Measurements from ENCODE around the gene TMEM175.

TMEM175 gene

GRCh38 chr4:989722-990471 lies 57.6 kb downstream of the TMEM175 start:
- DNase-seq (ENCODE audit: low spot score in 2 of 2) = no peak
- H3K4me1 ChIP-seq = peaks cover 6% of the 10 kb centered on the region
- H3K36me3 ChIP-seq (replicated peaks) = no peaks in the 10 kb centered on the region
- H3K4me3 ChIP-seq = no peak overlapping the region
- no peaks in the 10 kb centered on the region for H3K27me3 ChIP-seq (ENCODE audit: low read depth)
- in situ Hi-C loops (cut with MboI; ENCODE audit: low sequenced_read_pairs) = no loop called here
- H3K9me3 ChIP-seq = no peaks in the 10 kb centered on the region

- H3K4me1 ChIP-seq = peaks cover 6% of the 10 kb centered on the region
- H3K27me3 ChIP-seq (ENCODE audit: low read depth) = peaks cover 6% of the 10 kb centered on the region; the same call in 1 of the 2 replicates
- H3K9me3 ChIP-seq = no peaks in the 10 kb centered on the region
- no peaks in the 10 kb centered on the region for H3K36me3 ChIP-seq (replicated peaks)
- DNase-seq (ENCODE audit: low spot score in 2 of 2) = no peak
- no peak overlapping the region for H3K4me3 ChIP-seq
- in situ Hi-C loops (cut with MboI; ENCODE audit: low sequenced_read_pairs) = no loop called here
Measured at GRCh38 chr4:990746-991367, 58.6 kb downstream of the TMEM175 start.

GRCh38 chr4:991451-992296 lies 59.4 kb downstream of the TMEM175 start:
- Histone ChIP-seq H3K4me3 (no peak overlapping the region), H3K9me3 (no peaks in the 10 kb centered on the region), H3K4me1 (no peaks in the 10 kb centered on the region; the same call in 1 of the 2 replicates), H3K27me3 (ENCODE audit: low read depth) (peaks cover 14% of the 10 kb centered on the region), H3K36me3 (replicated peaks) (no peaks in the 10 kb centered on the region)
- DNase-seq (ENCODE audit: low spot score in 2 of 2) = no peak
- in situ Hi-C loops (cut with MboI; ENCODE audit: low sequenced_read_pairs) = no loop called here

GRCh38 chr4:992297-993110 lies 60.2 kb downstream of the TMEM175 start:
- no peaks in the 10 kb centered on the region; the same call in 1 of the 2 replicates for H3K4me1 ChIP-seq
- in situ Hi-C loops (cut with MboI; ENCODE audit: low sequenced_read_pairs) = no loop called here
- no peak for DNase-seq (ENCODE audit: low spot score in 2 of 2)
- no peaks in the 10 kb centered on the region for H3K36me3 ChIP-seq (replicated peaks)
- H3K27me3 ChIP-seq (ENCODE audit: low read depth) = peaks cover 19% of the 10 kb centered on the region
- H3K4me3 ChIP-seq = no peak overlapping the region
- no peaks in the 10 kb centered on the region for H3K9me3 ChIP-seq

- DNase-seq (ENCODE audit: low spot score in 2 of 2) = no peak
- Histone ChIP-seq H3K27me3 (ENCODE audit: low read depth) (peaks cover 28% of the 10 kb centered on the region), H3K4me3 (no peak within 1 kb of the TSS), H3K4me1 (no peaks in the 10 kb centered on the region), H3K9me3 (no peaks in the 10 kb centered on the region), H3K36me3 (replicated peaks) (no peaks in the 10 kb centered on the region)
- in situ Hi-C loops (cut with MboI; ENCODE audit: low sequenced_read_pairs) = no loop called here
Measured at GRCh38 chr4:993111-994029, 61.1 kb downstream of the TMEM175 start, which contains the start of gene SLC26A1. SLC26A1 (minus strand) TSS chr4:993404; CDS start chr4:991703, 1,701 bp downstream.

GRCh38 chr4:995311-996026 lies 63.2 kb downstream of the TMEM175 start:
- Histone ChIP-seq H3K9me3 (no peaks in the 10 kb centered on the region), H3K27me3 (ENCODE audit: low read depth) (peaks cover 32% of the 10 kb centered on the region), H3K4me3 (no peak overlapping the region), H3K4me1 (no peaks in the 10 kb centered on the region), H3K36me3 (replicated peaks) (no peaks in the 10 kb centered on the region)
- DNase-seq (ENCODE audit: low spot score in 2 of 2) = no peak
- in situ Hi-C loops (cut with MboI; ENCODE audit: low sequenced_read_pairs) = no loop called here

DNA sequence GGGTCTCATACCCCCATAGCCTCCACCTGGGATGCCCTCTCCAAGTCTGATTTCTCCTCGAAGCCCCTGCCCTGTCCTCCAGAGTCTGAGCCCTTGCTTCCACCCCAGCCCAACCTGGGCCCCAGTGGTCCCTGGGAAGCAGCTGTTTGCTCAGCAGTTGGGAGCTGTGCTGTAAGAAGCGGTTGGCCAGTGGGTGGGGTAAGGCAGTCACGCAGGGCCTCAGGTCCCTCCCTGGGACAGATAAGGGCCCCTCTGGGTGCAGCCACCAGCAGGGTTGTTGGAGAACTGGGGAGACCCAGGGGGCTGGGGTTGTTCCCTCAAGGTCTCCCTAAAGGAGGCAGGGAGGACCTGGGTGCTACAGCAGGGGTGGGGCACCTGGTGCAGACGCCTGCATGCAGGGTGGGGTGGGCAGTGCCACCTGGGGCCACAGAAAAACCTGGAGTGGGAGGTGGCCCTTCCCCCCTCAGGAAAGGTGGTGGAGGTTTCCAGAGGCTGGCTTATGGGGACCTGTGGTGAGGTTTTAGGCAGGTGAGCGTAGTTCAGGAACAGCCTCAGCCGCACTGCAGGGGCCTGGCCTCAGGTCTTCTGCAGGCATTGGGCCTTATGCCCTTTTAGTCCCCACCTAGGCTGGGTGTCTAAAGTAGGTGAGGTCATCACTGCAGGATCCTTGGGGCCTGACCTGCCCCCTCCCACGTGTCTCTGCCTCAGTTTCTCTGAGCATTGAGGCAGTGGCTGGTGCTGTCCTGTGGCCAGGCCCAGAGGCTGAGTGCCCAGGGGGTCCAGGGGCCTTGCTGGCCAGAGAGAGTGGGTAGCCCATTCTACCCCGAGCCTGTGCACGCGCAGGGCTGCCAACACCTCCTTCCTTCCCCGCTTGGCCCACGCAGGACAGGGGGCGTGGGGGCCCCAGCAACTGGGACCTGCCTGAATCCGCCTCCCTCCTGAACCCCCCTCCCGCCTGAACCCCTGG lies 64.1 kb downstream of the TMEM175 start:
- no peak for DNase-seq (ENCODE audit: low spot score in 2 of 2)
- in situ Hi-C loops (cut with MboI; ENCODE audit: low sequenced_read_pairs) = no loop called here
- Histone ChIP-seq H3K9me3 (no peaks in the 10 kb centered on the region), H3K4me3 (no peak overlapping the region), H3K27me3 (ENCODE audit: low read depth) (peaks cover 32% of the 10 kb centered on the region), H3K36me3 (replicated peaks) (no peaks in the 10 kb centered on the region), H3K4me1 (no peaks in the 10 kb centered on the region)

DNA sequence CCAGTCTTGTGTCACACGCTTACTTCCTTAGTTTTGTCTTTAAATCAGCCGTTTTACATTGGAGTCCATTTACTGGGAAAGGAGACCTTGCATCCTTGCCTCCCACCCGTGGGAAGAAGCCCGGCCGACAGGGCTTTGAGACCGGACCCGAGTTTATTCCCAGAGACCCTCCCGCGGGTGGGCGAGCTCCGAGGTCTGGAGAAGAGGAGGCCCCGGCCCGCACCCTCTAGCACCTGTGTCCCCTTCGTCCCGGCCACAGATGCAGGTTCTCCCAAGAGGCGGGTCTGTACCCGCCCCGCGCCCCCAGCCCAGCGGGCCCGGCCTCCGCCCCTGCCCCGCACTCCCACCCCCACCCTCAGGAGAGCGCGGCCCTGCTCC lies 64.7 kb downstream of the TMEM175 start:
- peaks cover 34% of the 10 kb centered on the region for H3K27me3 ChIP-seq (ENCODE audit: low read depth)

DNA sequence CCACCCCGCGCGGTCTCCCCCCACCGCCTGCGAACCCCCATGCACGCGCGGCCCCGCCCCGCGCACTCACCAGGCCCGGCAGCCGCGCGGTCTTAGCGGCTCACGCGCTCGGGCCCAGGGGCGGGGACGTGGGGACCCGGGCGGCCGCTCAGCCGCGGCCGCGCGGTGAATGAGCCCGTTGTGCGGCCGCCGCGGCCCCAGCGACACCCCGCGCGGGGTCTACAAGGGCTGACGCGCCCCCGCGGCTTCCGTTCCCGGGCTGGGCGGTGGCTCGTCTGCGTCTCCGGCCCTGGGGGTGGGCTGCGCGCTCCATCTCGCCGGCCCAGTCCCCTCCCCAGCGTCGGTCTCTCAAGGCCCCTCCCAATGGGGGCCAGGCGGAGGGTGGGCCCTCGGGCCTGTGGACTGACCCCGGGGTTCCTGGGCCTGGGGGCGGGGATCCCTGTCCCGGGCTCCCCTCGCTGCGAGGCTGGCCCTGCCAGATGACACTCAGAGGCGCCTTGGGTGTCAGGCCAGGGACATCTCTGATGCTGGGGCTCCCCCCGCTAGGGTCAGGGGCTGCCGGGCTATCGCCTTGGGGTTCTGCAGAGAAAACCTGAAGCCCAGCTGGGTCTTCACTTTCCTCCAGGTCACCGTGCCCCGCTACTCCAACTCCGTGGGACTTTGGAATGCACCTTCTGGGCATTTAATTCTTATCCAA lies 65.3 kb downstream of the TMEM175 start:
- Histone ChIP-seq H3K4me3 (no peak overlapping the region), H3K36me3 (replicated peaks) (no peaks in the 10 kb centered on the region), H3K4me1 (no peaks in the 10 kb centered on the region), H3K9me3 (no peaks in the 10 kb centered on the region), H3K27me3 (ENCODE audit: low read depth) (peaks cover 39% of the 10 kb centered on the region)
- DNase-seq (ENCODE audit: low spot score in 2 of 2) = no peak
- in situ Hi-C loops (cut with MboI; ENCODE audit: low sequenced_read_pairs) = no loop called here

More for the DNA sequence above, 64.7 kb downstream of the TMEM175 start:
- Histone ChIP-seq H3K36me3 (replicated peaks) (no peaks in the 10 kb centered on the region), H3K4me3 (no peak overlapping the region), H3K4me1 (no peaks in the 10 kb centered on the region), H3K9me3 (no peaks in the 10 kb centered on the region)
- no peak for DNase-seq (ENCODE audit: low spot score in 2 of 2)
- in situ Hi-C loops (cut with MboI; ENCODE audit: low sequenced_read_pairs) = no loop called here

DNA sequence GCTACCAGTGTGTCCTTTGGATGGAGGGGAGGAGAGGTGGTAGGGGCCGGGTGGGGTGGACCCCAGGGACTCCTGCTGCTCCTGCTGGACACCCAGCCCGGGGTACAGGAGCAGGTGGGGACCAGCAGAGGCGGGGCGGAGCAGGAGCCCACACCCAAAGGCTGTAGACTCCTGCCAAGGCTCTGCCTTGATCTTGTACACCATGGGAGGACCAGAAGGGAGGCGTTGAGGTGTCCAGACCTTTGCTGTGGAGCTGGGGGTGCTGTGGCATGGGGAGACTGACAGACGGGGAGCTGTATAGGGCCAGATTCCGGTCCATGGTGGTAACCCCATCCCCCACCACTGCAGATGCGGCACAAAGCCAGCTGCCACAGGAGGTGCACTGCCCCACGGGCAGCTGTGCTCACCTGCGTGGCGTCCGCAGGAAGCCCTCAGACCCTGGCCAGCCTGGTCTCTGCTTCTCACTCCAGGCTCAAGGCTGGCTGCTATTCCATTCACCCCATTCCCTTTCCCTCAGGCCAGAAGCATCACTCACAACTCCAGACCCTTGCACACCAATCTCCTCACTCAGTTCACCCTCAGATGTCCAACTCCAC lies 65.9 kb downstream of the TMEM175 start:
- no peak for DNase-seq (ENCODE audit: low spot score in 2 of 2)
- Histone ChIP-seq H3K9me3 (no peaks in the 10 kb centered on the region), H3K36me3 (replicated peaks) (no peaks in the 10 kb centered on the region), H3K4me1 (no peaks in the 10 kb centered on the region), H3K4me3 (no peak overlapping the region), H3K27me3 (ENCODE audit: low read depth) (peaks cover 40% of the 10 kb centered on the region)
- in situ Hi-C loops (cut with MboI; ENCODE audit: low sequenced_read_pairs) = no loop called here
